ENCODE data around the gene BARHL1.

DNA sequence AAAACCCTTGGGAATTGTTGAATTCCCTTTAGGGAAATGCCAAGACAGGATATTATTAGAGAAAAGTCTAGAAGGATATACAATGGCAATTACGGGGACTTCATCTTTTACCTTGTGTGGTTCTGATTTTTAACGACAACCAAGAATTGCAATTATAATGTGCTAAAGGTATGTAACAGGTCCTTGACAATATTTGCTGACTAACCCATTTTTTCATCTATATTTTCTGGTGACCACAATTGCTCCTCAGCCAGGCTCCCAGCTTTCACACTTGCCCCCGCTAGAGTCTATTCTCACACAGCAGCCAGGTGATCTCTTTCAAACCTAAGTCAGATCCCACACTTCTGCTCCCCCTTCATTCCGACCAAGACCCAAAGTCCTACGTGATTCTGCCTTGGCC lies 34.3 kb downstream of the BARHL1 start:
- TF ChIP-seq REST (tag by site-specific recombination; IDR thresholded peaks at IDR 0.05) = no peak
- TF ChIP-seq ZNF350 (tag by site-specific recombination; IDR thresholded peaks at IDR 0.05) = no peak
- TF ChIP-seq ZNF585B (tag by site-specific recombination; IDR thresholded peaks at IDR 0.05) = no peak
- TF ChIP-seq RBAK (tag by site-specific recombination; IDR thresholded peaks at IDR 0.05) = no peak
- no peak for TF ChIP-seq ZBTB8A (tag by site-specific recombination; IDR thresholded peaks at IDR 0.05)
- TF ChIP-seq, protein P1, sequence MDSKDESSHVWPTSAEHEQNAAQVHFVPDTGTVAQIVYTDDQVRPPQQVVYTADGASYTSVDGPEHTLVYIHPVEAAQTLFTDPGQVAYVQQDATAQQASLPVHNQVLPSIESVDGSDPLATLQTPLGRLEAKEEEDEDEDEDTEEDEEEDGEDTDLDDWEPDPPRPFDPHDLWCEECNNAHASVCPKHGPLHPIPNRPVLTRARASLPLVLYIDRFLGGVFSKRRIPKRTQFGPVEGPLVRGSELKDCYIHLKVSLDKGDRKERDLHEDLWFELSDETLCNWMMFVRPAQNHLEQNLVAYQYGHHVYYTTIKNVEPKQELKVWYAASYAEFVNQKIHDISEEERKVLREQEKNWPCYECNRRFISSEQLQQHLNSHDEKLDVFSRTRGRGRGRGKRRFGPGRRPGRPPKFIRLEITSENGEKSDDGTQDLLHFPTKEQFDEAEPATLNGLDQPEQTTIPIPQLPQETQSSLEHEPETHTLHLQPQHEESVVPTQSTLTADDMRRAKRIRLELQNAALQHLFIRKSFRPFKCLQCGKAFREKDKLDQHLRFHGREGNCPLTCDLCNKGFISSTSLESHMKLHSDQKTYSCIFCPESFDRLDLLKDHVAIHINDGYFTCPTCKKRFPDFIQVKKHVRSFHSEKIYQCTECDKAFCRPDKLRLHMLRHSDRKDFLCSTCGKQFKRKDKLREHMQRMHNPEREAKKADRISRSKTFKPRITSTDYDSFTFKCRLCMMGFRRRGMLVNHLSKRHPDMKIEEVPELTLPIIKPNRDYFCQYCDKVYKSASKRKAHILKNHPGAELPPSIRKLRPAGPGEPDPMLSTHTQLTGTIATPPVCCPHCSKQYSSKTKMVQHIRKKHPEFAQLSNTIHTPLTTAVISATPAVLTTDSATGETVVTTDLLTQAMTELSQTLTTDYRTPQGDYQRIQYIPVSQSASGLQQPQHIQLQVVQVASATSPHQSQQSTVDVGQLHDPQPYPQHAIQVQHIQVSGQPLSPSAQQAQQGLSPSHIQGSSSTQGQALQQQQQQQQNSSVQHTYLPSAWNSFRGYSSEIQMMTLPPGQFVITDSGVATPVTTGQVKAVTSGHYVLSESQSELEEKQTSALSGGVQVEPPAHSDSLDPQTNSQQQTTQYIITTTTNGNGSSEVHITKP (tag by site-specific recombination; IDR thresholded peaks at IDR 0.05) = no peak
- no peak for TF ChIP-seq ZNF776 (tag by site-specific recombination; IDR thresholded peaks at IDR 0.05; ENCODE audit: borderline replicate concordance)
- no peak for TF ChIP-seq ZNF664 (tag by site-specific recombination; IDR thresholded peaks at IDR 0.05)
- TF ChIP-seq ZNF677 (tag by site-specific recombination; IDR thresholded peaks at IDR 0.05) = no peak
- TF ChIP-seq, protein P2, sequence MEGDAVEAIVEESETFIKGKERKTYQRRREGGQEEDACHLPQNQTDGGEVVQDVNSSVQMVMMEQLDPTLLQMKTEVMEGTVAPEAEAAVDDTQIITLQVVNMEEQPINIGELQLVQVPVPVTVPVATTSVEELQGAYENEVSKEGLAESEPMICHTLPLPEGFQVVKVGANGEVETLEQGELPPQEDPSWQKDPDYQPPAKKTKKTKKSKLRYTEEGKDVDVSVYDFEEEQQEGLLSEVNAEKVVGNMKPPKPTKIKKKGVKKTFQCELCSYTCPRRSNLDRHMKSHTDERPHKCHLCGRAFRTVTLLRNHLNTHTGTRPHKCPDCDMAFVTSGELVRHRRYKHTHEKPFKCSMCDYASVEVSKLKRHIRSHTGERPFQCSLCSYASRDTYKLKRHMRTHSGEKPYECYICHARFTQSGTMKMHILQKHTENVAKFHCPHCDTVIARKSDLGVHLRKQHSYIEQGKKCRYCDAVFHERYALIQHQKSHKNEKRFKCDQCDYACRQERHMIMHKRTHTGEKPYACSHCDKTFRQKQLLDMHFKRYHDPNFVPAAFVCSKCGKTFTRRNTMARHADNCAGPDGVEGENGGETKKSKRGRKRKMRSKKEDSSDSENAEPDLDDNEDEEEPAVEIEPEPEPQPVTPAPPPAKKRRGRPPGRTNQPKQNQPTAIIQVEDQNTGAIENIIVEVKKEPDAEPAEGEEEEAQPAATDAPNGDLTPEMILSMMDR (tag by site-specific recombination; IDR thresholded peaks at IDR 0.05) = no peak
- TF ChIP-seq TCF7L2 (IDR thresholded peaks at IDR 0.05; ENCODE audit: borderline replicate concordance, low read depth, low read length) = no peak
- no peak for TF ChIP-seq ZNF341 (tag by site-specific recombination; IDR thresholded peaks at IDR 0.05; ENCODE audit: low read depth)
- TF ChIP-seq HOXA7 (CRISPR knock-in tag; IDR thresholded peaks at IDR 0.05; ENCODE audit: borderline replicate concordance) = no peak
